22Rv1 (cell line): ENCODE measurements around the gene USP28.

ENCODE experiments used
- ZFX ChIP-seq: fragments of 450-650 bp; IDR thresholded peaks from 2 replicates; pipeline ENCODE4 v1.6.1; 2017; ENCODE audit warnings: antibody characterized with exemption, borderline replicate concordance
- TF ChIP-seq, protein P1 (sequence below): fragments of 450-650 bp; IDR thresholded peaks from 2 replicates; pipeline ENCODE4 v1.5.1; 2017; ENCODE audit warnings: mild to moderate bottlenecking

DNA sequence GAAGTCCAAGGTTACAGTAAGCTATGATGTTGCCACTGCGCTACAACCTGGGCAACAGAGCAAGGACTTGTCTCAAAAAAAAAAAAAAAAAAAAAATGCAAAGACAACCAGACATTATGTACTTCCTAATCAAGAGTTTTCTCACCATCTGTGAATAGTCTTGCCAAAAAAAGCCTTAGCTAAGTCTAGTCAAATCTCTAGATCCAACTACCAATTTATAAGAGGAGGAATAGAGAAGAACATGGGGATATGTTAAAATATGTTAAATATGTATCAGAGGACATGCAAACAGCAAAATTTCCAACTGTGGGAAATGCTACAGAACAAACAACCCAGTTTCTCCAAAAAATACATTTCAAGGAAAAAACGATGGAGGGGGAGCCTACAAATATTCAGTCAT, 45.6 kb downstream of the USP28 start:
- TF ChIP-seq, protein P1, sequence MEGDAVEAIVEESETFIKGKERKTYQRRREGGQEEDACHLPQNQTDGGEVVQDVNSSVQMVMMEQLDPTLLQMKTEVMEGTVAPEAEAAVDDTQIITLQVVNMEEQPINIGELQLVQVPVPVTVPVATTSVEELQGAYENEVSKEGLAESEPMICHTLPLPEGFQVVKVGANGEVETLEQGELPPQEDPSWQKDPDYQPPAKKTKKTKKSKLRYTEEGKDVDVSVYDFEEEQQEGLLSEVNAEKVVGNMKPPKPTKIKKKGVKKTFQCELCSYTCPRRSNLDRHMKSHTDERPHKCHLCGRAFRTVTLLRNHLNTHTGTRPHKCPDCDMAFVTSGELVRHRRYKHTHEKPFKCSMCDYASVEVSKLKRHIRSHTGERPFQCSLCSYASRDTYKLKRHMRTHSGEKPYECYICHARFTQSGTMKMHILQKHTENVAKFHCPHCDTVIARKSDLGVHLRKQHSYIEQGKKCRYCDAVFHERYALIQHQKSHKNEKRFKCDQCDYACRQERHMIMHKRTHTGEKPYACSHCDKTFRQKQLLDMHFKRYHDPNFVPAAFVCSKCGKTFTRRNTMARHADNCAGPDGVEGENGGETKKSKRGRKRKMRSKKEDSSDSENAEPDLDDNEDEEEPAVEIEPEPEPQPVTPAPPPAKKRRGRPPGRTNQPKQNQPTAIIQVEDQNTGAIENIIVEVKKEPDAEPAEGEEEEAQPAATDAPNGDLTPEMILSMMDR, result no peak
- TF ChIP-seq ZFX, result no peak
